ENCODE results near the gene NTM. TPM values are rescaled to one million over a fixed set of nuclear protein-coding genes. Genes with fewer than 3 reads are reported as not detected.

Gene NTM
- polyA plus RNA-seq, 1 experiment, result 33.6 TPM

DNA sequence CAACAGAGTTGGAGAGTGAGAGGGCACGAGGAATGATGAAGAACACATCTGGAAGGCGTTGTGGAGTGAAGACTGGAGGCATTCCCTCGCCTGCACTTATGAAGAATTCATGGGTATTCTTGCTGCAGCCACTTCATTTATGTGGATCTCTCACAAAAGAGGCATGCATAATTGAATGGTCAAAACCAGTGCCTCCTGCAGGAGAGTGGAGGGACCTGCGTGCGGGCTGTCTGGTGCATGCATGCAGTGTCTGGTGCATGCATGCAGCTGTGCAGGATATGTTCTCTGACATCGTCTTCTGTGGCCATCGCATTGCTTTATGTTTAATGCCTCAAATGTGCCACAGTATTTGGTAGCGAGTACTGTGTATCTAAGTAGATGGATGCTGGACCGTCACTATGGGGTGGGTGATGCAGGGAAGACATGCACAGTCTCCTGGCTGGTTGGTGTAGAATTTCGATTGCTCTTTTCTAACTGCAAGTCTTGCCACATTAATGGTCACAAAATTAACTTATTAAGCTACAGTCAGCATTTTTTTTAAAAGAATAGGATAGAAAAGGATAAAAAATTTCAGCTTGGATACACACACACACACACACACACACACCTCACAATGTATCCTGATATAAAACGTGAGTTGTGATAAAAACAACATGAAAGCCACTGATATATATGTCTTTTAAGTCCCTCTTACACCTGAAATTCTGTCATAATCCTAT, 20.9 kb upstream of the NTM start:
- ChIA-PET POLR2A (no interaction called here), CTCF (interaction anchor here (0.9 kb wide), 1 partner anchor 8 kb away, joined by 3 read pairs; no protein-coding TSS in a partner anchor)
- DNase-seq (ENCODE audit: low read depth), result no peak
- H3K36me3 ChIP-seq (ENCODE audit: control insufficient read depth, insufficient read depth, low read length), result no peaks in the 10 kb centered on the region
- no peak overlapping the region for H3K4me3 ChIP-seq (ENCODE audit: low read depth, low read length)
- no peak for TF ChIP-seq CTCF (IDR thresholded peaks at IDR 0.05; ENCODE audit: insufficient read depth, low read depth, low read length)
- H3K27me3 ChIP-seq (ENCODE audit: control insufficient read depth, insufficient read depth, low read length), result no peaks in the 10 kb centered on the region

DNA sequence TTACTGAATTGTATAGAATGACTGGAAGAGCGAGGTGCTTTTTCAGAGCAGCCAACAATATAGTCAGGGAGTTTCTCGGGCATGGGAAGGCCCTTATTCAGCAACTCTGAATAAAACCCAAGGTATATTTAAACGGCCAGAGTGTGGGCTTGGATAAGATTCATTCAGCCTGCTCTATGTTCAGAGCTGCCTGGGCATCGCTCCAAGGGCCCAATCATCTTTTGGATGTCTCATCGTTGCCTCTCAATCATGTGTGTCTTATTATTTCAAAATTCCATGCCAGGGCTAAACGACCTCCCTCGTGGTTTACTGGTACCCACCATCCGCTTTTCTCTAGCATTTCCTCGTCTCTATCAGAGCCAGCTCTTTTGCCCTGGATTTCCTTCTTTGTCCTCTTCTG, 19.5 kb upstream of the NTM start:
- Histone ChIP-seq H3K36me3 (ENCODE audit: control insufficient read depth, insufficient read depth, low read length) (no peaks in the 10 kb centered on the region), H3K4me3 (ENCODE audit: low read depth, low read length) (no peak overlapping the region), H3K27me3 (ENCODE audit: control insufficient read depth, insufficient read depth, low read length) (no peaks in the 10 kb centered on the region)
- DNase-seq (ENCODE audit: low read depth), result no peak
- ChIA-PET POLR2A (no interaction called here), CTCF (no interaction called here)
- TF ChIP-seq CTCF (IDR thresholded peaks at IDR 0.05; ENCODE audit: insufficient read depth, low read depth, low read length), result no peak

GRCh38 chr11:131351848-131352247, 18.6 kb upstream of the NTM start:
- no peak for TF ChIP-seq CTCF (IDR thresholded peaks at IDR 0.05; ENCODE audit: insufficient read depth, low read depth, low read length)
- DNase-seq (ENCODE audit: low read depth), result no peak
- no peaks in the 10 kb centered on the region for H3K27me3 ChIP-seq (ENCODE audit: control insufficient read depth, insufficient read depth, low read length)
- H3K36me3 ChIP-seq (ENCODE audit: control insufficient read depth, insufficient read depth, low read length), result no peaks in the 10 kb centered on the region
- CTCF ChIA-PET, result no interaction called here
- H3K4me3 ChIP-seq (ENCODE audit: low read depth, low read length), result no peak overlapping the region
- POLR2A ChIA-PET, result no interaction called here

GRCh38 chr11:131353766-131354165, 16.6 kb upstream of the NTM start:
- TF ChIP-seq CTCF (IDR thresholded peaks at IDR 0.05; ENCODE audit: insufficient read depth, low read depth, low read length), result no peak
- Histone ChIP-seq H3K36me3 (ENCODE audit: control insufficient read depth, insufficient read depth, low read length) (no peaks in the 10 kb centered on the region), H3K27me3 (ENCODE audit: control insufficient read depth, insufficient read depth, low read length) (no peaks in the 10 kb centered on the region), H3K4me3 (ENCODE audit: low read depth, low read length) (no peak overlapping the region)
- ChIA-PET CTCF (interaction anchor here (0.6 kb wide), 1 partner anchor 1810 kb away, joined by 3 read pairs; no protein-coding TSS in a partner anchor), POLR2A (no interaction called here)
- DNase-seq (ENCODE audit: low read depth), result no peak

DNA sequence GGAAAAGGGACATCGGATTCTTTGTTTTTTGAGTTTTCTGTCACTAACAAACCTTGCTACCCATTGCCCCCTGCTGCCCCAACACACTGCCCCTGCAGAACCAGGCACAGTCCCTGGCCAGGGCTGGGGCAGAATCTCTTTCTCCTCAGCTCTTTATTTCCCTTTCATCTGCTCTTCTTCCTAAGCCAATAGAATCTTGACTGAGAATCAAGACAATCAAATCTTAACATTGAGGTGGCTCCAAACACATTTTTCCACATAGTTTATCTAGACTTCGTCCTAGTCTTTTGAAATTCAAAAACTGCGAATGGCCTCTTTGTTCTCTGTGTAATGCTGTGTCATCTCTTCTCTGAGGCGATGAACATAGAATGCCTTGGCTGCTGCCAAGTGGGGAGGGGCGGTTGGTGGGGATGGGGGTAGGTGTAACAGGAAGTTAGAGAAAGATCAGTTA, 16.1 kb upstream of the NTM start:
- Histone ChIP-seq H3K4me3 (ENCODE audit: low read depth, low read length) (no peak overlapping the region), H3K27me3 (ENCODE audit: control insufficient read depth, insufficient read depth, low read length) (no peaks in the 10 kb centered on the region), H3K36me3 (ENCODE audit: control insufficient read depth, insufficient read depth, low read length) (no peaks in the 10 kb centered on the region)
- no peak for DNase-seq (ENCODE audit: low read depth)
- CTCF ChIA-PET, result interaction anchor here (0.6 kb wide), 1 partner anchor 1810 kb away, joined by 3 read pairs; no protein-coding TSS in a partner anchor
- TF ChIP-seq CTCF (IDR thresholded peaks at IDR 0.05; ENCODE audit: insufficient read depth, low read depth, low read length), result no peak
- POLR2A ChIA-PET, result no interaction called here

All from BJ (cell line).